Dendritic cell treated with granulocyte-macrophage colony-stimulating factor and Interleukin-4, amounts not matched to agents 40 ng/mL and 50 ng/mL, for 4 days (primary cell): Measurements from ENCODE around the gene BNIPL.

Experiments used
- H3K27ac Mint-ChIP-seq: one replicate; pipeline ENCODE4 v1.8.0; 2022; ENCODE audit warnings: mild to moderate bottlenecking, mixed read lengths
- H3K27me3 Mint-ChIP-seq: one replicate; pipeline ENCODE4 v1.8.0; 2022; ENCODE audit warnings: mild to moderate bottlenecking, mixed read lengths
- H3K36me3 Mint-ChIP-seq: one replicate; pipeline ENCODE4 v1.8.0; 2022; ENCODE audit warnings: low read depth, mixed read lengths
- H3K4me1 Mint-ChIP-seq: one replicate; pipeline ENCODE4 v1.8.0; 2022; ENCODE audit warnings: low read depth, mixed read lengths
- H3K4me3 Mint-ChIP-seq: one replicate; pipeline ENCODE4 v1.8.0; 2022; ENCODE audit warnings: mild to moderate bottlenecking, moderate library complexity, mixed read lengths
- H3K9me3 Mint-ChIP-seq: one replicate; pipeline ENCODE4 v1.8.0; 2022; ENCODE audit warnings: mixed read lengths
- intact Hi-C: fragments of 100-400 bp; cut with micrococcal nuclease; formaldehyde crosslinking; loops from one replicate; pipeline ENCODE4 v1.15.0; 2022

BNIPL gene

GRCh38 chr1:151026460-151026859 lies 9.9 kb upstream of the BNIPL start:
- intact Hi-C loops = no loop called here
- H3K9me3 Mint-ChIP-seq = no peaks in the 10 kb centered on the region
- no peak overlapping the region for H3K4me3 Mint-ChIP-seq
- H3K4me1 Mint-ChIP-seq = peaks cover 7% of the 10 kb centered on the region
- no peaks in the 10 kb centered on the region for H3K27me3 Mint-ChIP-seq
- no peak overlapping the region for H3K27ac Mint-ChIP-seq
- peaks cover 69% of the 10 kb centered on the region for H3K36me3 Mint-ChIP-seq

GRCh38 chr1:151032164-151032563 lies 4.2 kb upstream of the BNIPL start:
- Mint-ChIP-seq H3K27ac (no peak overlapping the region), H3K9me3 (no peaks in the 10 kb centered on the region), H3K36me3 (peaks cover 66% of the 10 kb centered on the region), H3K27me3 (no peaks in the 10 kb centered on the region), H3K4me3 (no peak overlapping the region), H3K4me1 (peaks cover 16% of the 10 kb centered on the region)
- intact Hi-C loops = no loop called here

DNA sequence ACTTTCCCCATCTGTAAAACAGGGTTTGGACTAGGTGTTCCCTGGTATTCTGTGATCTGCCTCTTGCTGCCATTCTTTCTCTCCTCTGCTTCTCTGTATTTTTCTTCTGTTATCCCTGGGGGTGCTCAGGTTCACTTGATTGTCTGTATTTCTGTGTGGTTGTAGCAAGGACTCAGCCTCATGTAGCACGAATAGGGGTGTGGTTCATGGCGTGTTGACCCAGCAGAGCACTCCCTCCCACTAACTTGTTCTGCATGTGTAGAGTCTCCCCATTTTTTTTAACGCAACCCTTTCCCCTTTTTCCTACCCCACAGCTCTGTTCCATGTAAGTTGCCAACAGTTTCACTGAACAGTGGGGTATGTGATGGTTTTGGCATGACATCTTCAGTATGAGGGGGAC lies 1.2 kb upstream of the BNIPL start:
- Mint-ChIP-seq H3K4me1 (peaks cover 16% of the 10 kb centered on the region), H3K36me3 (peaks cover 37% of the 10 kb centered on the region), H3K9me3 (no peaks in the 10 kb centered on the region), H3K27ac (no peak overlapping the region), H3K27me3 (no peaks in the 10 kb centered on the region), H3K4me3 (no peak overlapping the region)
- intact Hi-C loops = no loop called here

DNA sequence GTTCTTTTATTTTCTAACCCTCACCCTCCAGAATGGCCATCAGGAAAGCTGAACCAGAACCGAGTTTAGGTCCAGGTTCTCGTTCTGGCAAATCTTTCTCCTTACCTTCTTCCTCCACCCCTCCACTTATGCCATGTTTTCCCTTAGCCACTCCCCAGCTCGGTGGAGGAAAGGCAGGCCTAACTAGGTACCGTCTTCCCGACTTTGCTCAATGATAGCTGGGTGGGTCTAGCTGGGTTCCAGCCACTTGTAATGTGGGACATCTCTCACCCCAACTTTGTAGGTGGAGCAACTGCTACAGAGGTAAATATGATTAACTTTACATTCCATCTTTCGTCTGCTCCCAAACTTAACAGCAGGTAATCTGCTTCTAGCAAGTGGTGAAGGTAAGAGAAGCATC lies 646 bp downstream of the BNIPL start:
- H3K27ac Mint-ChIP-seq = peak overlapping the region; percentile 4

GRCh38 chr1:151039521-151039920 lies 3.1 kb downstream of the BNIPL start:
- Mint-ChIP-seq H3K36me3 (peaks cover 14% of the 10 kb centered on the region), H3K9me3 (no peaks in the 10 kb centered on the region), H3K4me1 (peaks cover 5% of the 10 kb centered on the region), H3K27me3 (no peaks in the 10 kb centered on the region), H3K27ac (no peak overlapping the region), H3K4me3 (no peak overlapping the region)
- intact Hi-C loops = no loop called here

More for the DNA sequence above, 646 bp downstream of the BNIPL start:
- Mint-ChIP-seq H3K36me3 (peaks cover 22% of the 10 kb centered on the region), H3K9me3 (no peaks in the 10 kb centered on the region), H3K27me3 (no peaks in the 10 kb centered on the region), H3K4me1 (peaks cover 16% of the 10 kb centered on the region), H3K4me3 (no peak overlapping the region)
- intact Hi-C loops = no loop called here

DNA sequence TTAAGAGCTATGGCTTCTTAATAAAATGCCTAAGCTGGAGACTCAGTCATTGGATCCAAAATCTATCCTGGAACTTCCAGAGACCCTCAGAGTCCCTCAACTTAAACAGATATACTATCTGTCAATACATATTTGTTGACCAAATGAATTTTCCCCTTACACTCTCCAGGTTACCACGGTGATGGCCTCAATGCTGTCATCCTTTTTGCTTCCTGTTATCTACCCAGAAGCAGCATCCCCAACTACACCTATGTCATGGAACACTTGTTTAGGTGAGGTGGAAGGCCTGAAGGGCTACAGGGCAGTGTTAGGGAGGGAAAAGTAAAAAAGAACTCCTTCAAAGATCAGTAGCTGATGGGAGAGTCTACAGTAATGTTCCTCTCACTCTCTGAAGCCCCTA lies 6.8 kb downstream of the BNIPL start:
- H3K4me1 Mint-ChIP-seq = peaks cover 21% of the 10 kb centered on the region
- peaks cover 18% of the 10 kb centered on the region for H3K27me3 Mint-ChIP-seq
- no peak overlapping the region for H3K27ac Mint-ChIP-seq
- H3K9me3 Mint-ChIP-seq = no peaks in the 10 kb centered on the region
- intact Hi-C loops = no loop called here
- peaks cover 6% of the 10 kb centered on the region for H3K36me3 Mint-ChIP-seq
- no peak overlapping the region for H3K4me3 Mint-ChIP-seq

DNA sequence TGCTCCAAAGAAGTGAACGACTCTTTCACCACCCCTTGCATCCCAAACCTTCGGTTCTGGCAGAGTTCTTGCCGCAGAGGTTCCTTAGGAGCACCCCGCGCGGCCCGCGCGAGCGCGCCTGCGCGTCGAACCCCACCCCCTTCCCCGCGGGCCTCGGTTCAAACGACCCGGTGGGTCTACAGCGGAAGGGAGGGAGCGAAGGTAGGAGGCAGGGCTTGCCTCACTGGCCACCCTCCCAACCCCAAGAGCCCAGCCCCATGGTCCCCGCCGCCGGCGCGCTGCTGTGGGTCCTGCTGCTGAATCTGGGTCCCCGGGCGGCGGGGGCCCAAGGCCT lies 11.2 kb downstream of the BNIPL start, which contains the start of gene C1orf56:
Gene C1orf56, plus strand, starts transcription at position 161 of the 334 bp plus-strand sequence. Its CDS starts 97 bp downstream, at position 258.
- Mint-ChIP-seq H3K9me3 (no peaks in the 10 kb centered on the region), H3K27me3 (peaks cover 18% of the 10 kb centered on the region), H3K4me3 (peak within 1 kb of the TSS; percentile 87), H3K36me3 (peaks cover 27% of the 10 kb centered on the region), H3K27ac (peak within 1 kb of the TSS; percentile 59), H3K4me1 (peaks cover 40% of the 10 kb centered on the region)
- intact Hi-C loops = no loop called here

GRCh38 chr1:151047925-151048644 lies 11.7 kb downstream of the BNIPL start:
- peaks cover 44% of the 10 kb centered on the region for H3K4me1 Mint-ChIP-seq
- H3K36me3 Mint-ChIP-seq = peaks cover 32% of the 10 kb centered on the region
- peaks cover 18% of the 10 kb centered on the region for H3K27me3 Mint-ChIP-seq
- intact Hi-C loops = no loop called here
- peak overlapping the region; percentile 59 for H3K27ac Mint-ChIP-seq
- H3K4me3 Mint-ChIP-seq = peak overlapping the region; percentile 87
- H3K9me3 Mint-ChIP-seq = no peaks in the 10 kb centered on the region

DNA sequence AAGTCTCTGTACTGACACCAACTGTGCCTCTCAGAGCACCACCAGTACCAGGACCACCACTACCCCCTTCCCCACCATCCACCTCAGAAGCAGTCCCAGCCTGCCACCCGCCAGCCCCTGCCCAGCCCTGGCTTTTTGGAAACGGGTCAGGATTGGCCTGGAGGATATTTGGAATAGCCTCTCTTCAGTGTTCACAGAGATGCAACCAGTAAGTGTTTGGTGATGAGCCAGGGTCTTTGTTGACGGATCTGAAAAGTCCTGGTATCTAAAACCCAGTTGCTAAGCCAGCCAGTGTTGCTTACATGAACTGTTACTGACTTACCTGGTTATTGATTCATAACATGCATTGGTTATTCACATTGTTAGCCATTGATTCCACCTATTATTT lies 12.3 kb downstream of the BNIPL start:
- peak overlapping the region; percentile 87 for H3K4me3 Mint-ChIP-seq
- peaks cover 18% of the 10 kb centered on the region for H3K27me3 Mint-ChIP-seq
- peaks cover 37% of the 10 kb centered on the region for H3K36me3 Mint-ChIP-seq
- no peaks in the 10 kb centered on the region for H3K9me3 Mint-ChIP-seq
- intact Hi-C loops = no loop called here
- H3K27ac Mint-ChIP-seq = peak overlapping the region; percentile 59
- H3K4me1 Mint-ChIP-seq = peaks cover 47% of the 10 kb centered on the region

DNA sequence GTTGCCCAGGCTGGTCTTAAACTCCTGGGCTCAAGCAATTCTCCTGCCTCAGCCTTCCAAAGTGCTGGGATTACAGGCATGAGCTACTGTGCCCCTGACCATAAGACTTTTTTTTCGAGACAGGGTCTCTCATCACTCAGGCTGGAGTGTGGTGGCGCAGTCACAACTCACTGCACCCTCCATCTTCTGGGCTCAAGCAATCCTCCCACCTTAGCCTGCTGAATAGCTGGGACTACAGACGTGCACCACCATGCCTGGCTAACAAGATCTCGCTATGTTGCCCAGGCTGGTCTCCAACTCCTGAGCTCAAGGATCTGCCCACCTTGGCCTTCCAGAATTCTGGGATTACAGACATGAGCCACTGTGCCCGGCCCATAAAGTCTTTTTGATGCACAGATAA lies 13.1 kb downstream of the BNIPL start:
- intact Hi-C loops = no loop called here
- peaks cover 47% of the 10 kb centered on the region for H3K4me1 Mint-ChIP-seq
- H3K36me3 Mint-ChIP-seq = peaks cover 46% of the 10 kb centered on the region
- no peak overlapping the region for H3K4me3 Mint-ChIP-seq
- no peaks in the 10 kb centered on the region for H3K9me3 Mint-ChIP-seq
- no peak overlapping the region for H3K27ac Mint-ChIP-seq
- H3K27me3 Mint-ChIP-seq = peaks cover 18% of the 10 kb centered on the region

GRCh38 chr1:151050051-151050688 lies 13.8 kb downstream of the BNIPL start:
- Mint-ChIP-seq H3K4me1 (peaks cover 53% of the 10 kb centered on the region), H3K27me3 (peaks cover 18% of the 10 kb centered on the region), H3K4me3 (no peak overlapping the region), H3K9me3 (no peaks in the 10 kb centered on the region), H3K27ac (no peak overlapping the region), H3K36me3 (peaks cover 53% of the 10 kb centered on the region)
- intact Hi-C loops = no loop called here

DNA sequence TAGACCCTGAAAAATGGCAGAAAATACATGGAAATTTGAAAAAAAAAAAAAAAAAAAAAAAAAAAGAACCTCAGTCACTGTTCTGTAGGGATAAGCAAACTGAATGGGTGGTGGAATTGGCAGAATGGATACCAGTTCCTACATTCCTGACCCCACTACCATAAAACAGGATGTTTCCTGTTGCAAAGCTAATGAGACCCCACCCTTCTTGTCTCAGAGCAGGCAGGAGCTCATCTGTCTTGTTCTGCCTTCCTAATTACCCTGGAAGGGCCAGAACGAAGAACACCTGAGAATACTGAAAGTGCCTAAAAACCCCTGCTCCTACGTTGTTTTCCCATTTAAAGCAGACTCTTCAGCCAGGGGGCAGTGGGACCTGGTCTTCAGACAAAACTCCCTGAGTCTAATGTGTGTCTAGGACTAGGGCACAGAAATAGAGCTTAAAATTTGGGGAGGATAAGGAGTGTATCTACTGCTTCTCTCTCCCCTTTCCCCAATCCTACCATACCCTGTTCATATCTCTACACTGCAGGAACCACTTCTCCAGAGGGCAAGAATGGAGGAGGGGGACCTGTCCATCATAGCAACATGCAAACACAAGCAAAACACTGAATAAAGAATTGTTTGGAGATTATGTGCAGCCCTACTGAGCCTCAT lies 15.1 kb downstream of the BNIPL start:
- peaks cover 15% of the 10 kb centered on the region for H3K27me3 Mint-ChIP-seq
- no peak overlapping the region for H3K27ac Mint-ChIP-seq
- H3K4me1 Mint-ChIP-seq = peaks cover 55% of the 10 kb centered on the region
- intact Hi-C loops = no loop called here
- H3K36me3 Mint-ChIP-seq = peaks cover 65% of the 10 kb centered on the region
- no peaks in the 10 kb centered on the region for H3K9me3 Mint-ChIP-seq
- no peak overlapping the region for H3K4me3 Mint-ChIP-seq

DNA sequence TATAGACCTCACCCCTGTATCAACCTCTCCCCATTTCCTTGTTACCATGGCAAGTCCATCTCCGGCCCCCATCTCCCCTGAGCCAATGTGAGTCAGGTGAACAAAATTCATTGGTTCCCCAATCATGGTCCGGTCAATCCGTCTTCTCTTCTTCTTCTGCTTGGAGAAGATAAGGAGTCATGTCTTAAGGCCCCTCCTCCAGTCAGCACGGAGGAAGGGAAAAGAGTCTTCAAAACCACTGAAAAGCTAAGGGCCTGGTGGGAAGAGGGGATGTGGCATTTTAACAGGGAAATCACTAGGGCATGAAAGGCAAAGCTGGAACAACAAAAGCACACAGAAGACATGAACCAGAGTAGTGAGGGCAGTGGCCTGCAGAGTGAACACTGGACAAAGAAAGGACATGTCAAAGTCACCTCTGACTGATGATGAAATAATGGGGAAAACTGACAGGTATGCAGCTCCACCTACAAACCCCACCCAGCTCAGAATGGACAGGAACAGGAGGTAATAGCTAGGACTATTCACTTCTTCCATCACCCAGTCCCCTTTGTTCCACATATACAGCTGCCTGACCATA lies 18.7 kb downstream of the BNIPL start:
- intact Hi-C loops = loop anchor here (5.0 kb wide), 1 partner anchor 33 kb away; no protein-coding TSS in a partner anchor
- Mint-ChIP-seq H3K36me3 (peaks cover 90% of the 10 kb centered on the region), H3K27me3 (no peaks in the 10 kb centered on the region)

DNA sequence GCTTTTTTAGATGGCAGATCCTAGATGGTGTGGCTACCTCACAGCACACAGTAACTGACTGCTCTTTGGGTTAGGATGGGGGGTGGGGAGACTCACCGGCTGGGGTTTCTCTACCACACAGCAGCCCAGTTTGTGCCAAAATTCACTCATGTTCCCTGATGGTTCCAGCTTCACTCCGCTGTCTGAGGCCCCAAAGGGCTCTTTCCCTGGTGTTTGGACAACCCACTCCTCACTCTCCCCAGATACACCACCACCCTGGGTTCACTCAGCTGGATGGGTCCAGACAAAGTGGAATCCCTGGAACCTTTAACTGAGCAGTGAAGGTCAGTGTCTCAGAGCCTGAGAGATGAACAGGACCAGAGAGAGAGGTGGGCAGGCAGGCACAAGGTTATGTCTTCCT lies 19.2 kb downstream of the BNIPL start:
- H3K4me1 Mint-ChIP-seq = peaks cover 66% of the 10 kb centered on the region
- intact Hi-C loops = loop anchor here (5.0 kb wide), 1 partner anchor 33 kb away; no protein-coding TSS in a partner anchor
- H3K27me3 Mint-ChIP-seq = no peaks in the 10 kb centered on the region
- no peaks in the 10 kb centered on the region for H3K9me3 Mint-ChIP-seq
- peak overlapping the region; percentile 86 for H3K4me3 Mint-ChIP-seq
- H3K36me3 Mint-ChIP-seq = peaks cover 85% of the 10 kb centered on the region
- no peak overlapping the region for H3K27ac Mint-ChIP-seq

More for the DNA sequence above, 18.7 kb downstream of the BNIPL start:
- Mint-ChIP-seq H3K27ac (no peak overlapping the region), H3K4me1 (peaks cover 61% of the 10 kb centered on the region), H3K4me3 (no peak overlapping the region), H3K9me3 (no peaks in the 10 kb centered on the region)
